Gastrocnemius medialis (tissue), 4 donors: ENCODE data around the gene TMEM117.

ENCODE experiments used
- CTCF ChIP-seq, 5 experiments: fragments of 450-650 bp in 3 of 5; fragments of 200-600 bp in 2 of 5; sonication (generic) in 2 of 5; IDR thresholded peaks in 4 of 5; conservative IDR thresholded peaks in 1 of 5; 1 replicate in 4 of 5; 2 replicates in 1 of 5; pipeline ENCODE4 v1.5.1; 2016 to 2019; ENCODE audit warnings: antibody characterized with exemption in 5 of 5, mild to moderate bottlenecking in 3 of 5, moderate library complexity in 3 of 5
- POLR2A ChIP-seq, 2 donors: fragments of 450-650 bp; IDR thresholded peaks; one replicate each; pipeline ENCODE4 v1.6.1; 2017; ENCODE audit warnings: antibody characterized with exemption in 2 of 2, mild to moderate bottlenecking in 2 of 2, moderate library complexity in 2 of 2

- TF ChIP-seq POLR2A (IDR thresholded peaks at IDR 0.05) = no peak
- TF ChIP-seq CTCF (IDR thresholded peaks at IDR 0.05 in 4 of 5, conservative IDR thresholded peaks at IDR 0.05 in 1 of 5) = no peak
Measured at GRCh38 chr12:44076871-44077270, 241.0 kb downstream of the TMEM117 start.
